ENCODE measurements around the gene HECTD4. TPM values are rescaled to one million over a fixed set of nuclear protein-coding genes. Genes with fewer than 3 reads are reported as not detected.

HECTD4 gene
- total and polyA plus RNA-seq, 2 donors (not counting 1 experiment from before 2014, with no cell fraction given), result 46.4 to 92.2 TPM

DNA sequence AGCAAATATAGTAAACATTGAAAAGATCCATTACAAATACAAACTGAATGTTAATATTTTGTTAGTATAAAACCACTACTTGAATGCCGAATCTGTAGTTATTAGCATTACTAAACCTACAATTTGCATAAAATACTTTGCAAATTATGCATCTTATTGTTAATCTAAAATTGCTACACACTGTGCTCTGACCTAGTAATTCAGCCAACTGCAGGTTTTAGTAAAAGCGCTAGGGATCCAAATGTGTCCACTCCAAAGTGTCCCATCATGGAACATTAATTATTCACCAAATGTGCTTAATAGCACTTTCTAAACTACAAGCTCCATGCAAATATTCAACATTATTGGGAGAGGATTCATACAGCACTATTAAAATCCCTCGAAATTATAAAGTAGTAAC lies 14.3 kb downstream of the HECTD4 start:
- H3K4me1 ChIP-seq (ENCODE audit: control insufficient read depth in 2 of 2, insufficient read depth in 2 of 2, low read length in 2 of 2), result peaks cover 0 to 3% of the 10 kb centered on the region in 2 donors
- no peak overlapping the region for H3K27ac ChIP-seq (ENCODE audit: low read length in 2 of 2)
- Mint-ChIP-seq H3K27ac (no peak overlapping the region), H3K4me3 (no peak overlapping the region), H3K4me1 (peaks cover 24% of the 10 kb centered on the region), H3K27me3 (no peaks in the 10 kb centered on the region), H3K9me3 (ENCODE audit: insufficient read depth) (no peaks in the 10 kb centered on the region)
- TF ChIP-seq EZH2 (IDR thresholded peaks at IDR 0.05; ENCODE audit: borderline replicate concordance, insufficient read depth, low read depth, low read length, poor library complexity, severe bottlenecking) (no peak), CTCF (IDR thresholded peaks at IDR 0.05) (no peak)
- H3K4me3 ChIP-seq (ENCODE audit: control extremely low read depth in 1 of 5, extremely low read depth in 1 of 5, insufficient read depth in 1 of 5, low read depth in 2 of 5, low read length in 4 of 5), result no peak overlapping the region
- WGBS (ENCODE audit: insufficient coverage), result no CpG with 5 or more reads among the region's 3 CpGs
- H3K79me2 ChIP-seq (ENCODE audit: control insufficient read depth, insufficient read depth, low read length), result peaks cover 92% of the 10 kb centered on the region
- H3K27me3 ChIP-seq (replicated peaks in 1 of 4; ENCODE audit: control extremely low read depth in 1 of 4, control insufficient read depth in 3 of 4, insufficient read depth in 4 of 4, low read length in 3 of 4), result no peaks in the 10 kb centered on the region
- no peaks in the 10 kb centered on the region for H3K9me3 ChIP-seq (ENCODE audit: control extremely low read depth in 1 of 3, control insufficient read depth in 2 of 3, insufficient read depth in 1 of 3, low read length in 2 of 3)
- ATAC-seq (ENCODE audit: low read depth) (no peak), DNase-seq (no peak)
- H3K36me3 ChIP-seq (replicated peaks in 1 of 2; ENCODE audit: control extremely low read depth in 1 of 2, control insufficient read depth in 1 of 2, extremely low read depth in 1 of 2, insufficient read depth in 2 of 2, low read length in 1 of 2), result no peaks in the 10 kb centered on the region
- POLR2A ChIA-PET, result interaction anchor here (0.6 kb wide), 1 partner anchor 55 kb away, joined by 4 read pairs; no protein-coding TSS in a partner anchor
- intact Hi-C loops (cut with micrococcal nuclease), result no loop called here
- H3K9ac ChIP-seq (ENCODE audit: low read length), result no peak overlapping the region
- H3K4me2 ChIP-seq (replicated peaks; ENCODE audit: low read depth, low read length, poor library complexity, severe bottlenecking), result no peak overlapping the region
- CTCF ChIA-PET, result no interaction called here
- peaks cover 45% of the 10 kb centered on the region for H4K20me1 ChIP-seq (ENCODE audit: control insufficient read depth, insufficient read depth, low read length, poor library complexity, severe bottlenecking)
- no peak overlapping the region for H2AFZ ChIP-seq (ENCODE audit: insufficient read depth, low read depth, low read length, poor library complexity, severe bottlenecking)

DNA sequence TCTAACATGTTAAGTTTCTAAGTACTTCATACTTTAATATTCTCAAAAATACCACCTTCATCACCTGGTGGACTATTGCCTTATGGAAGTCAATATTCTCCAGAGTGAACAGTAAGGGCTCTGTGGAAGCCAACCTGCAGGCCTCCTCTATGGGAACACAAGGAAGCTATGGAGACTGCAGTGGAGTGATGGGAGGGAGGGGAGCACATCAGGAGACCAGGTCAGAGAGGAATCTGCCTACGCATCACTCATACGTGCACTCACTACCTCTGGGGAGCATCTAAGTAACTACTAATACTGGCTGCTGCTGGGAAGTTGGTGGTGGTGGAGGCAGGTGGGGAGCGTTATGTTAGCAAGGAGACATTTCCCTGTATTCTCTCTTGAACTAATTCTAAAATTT lies 19.9 kb downstream of the HECTD4 start:
- peaks cover 94% of the 10 kb centered on the region for H3K79me2 ChIP-seq (ENCODE audit: control insufficient read depth, insufficient read depth, low read length)
- no peak overlapping the region for H3K9ac ChIP-seq (ENCODE audit: low read length)
- H2AFZ ChIP-seq (ENCODE audit: insufficient read depth, low read depth, low read length, poor library complexity, severe bottlenecking), result no peak overlapping the region
- Mint-ChIP-seq H3K27ac (no peak overlapping the region), H3K4me3 (no peak overlapping the region), H3K9me3 (ENCODE audit: insufficient read depth) (no peaks in the 10 kb centered on the region), H3K27me3 (no peaks in the 10 kb centered on the region), H3K4me1 (peaks cover 23% of the 10 kb centered on the region)
- no peak overlapping the region for H3K4me3 ChIP-seq (ENCODE audit: control extremely low read depth in 1 of 5, extremely low read depth in 1 of 5, insufficient read depth in 1 of 5, low read depth in 2 of 5, low read length in 4 of 5)
- H3K27me3 ChIP-seq (replicated peaks in 1 of 4; ENCODE audit: control extremely low read depth in 1 of 4, control insufficient read depth in 3 of 4, insufficient read depth in 4 of 4, low read length in 3 of 4), result no peaks in the 10 kb centered on the region
- no peak for ATAC-seq (ENCODE audit: low read depth)
- peaks cover under 1 to 6% of the 10 kb centered on the region in 2 donors for H3K4me1 ChIP-seq (ENCODE audit: control insufficient read depth in 2 of 2, insufficient read depth in 2 of 2, low read length in 2 of 2)
- intact Hi-C loops (cut with micrococcal nuclease), result no loop called here
- H3K27ac ChIP-seq (ENCODE audit: low read length in 2 of 2), result no peak overlapping the region
- POLR2A ChIA-PET, result no interaction called here
- CTCF ChIA-PET, result no interaction called here
- peaks cover 0 to 3% (median 0%) of the 10 kb centered on the region in 3 donors for H3K9me3 ChIP-seq (ENCODE audit: control extremely low read depth in 1 of 3, control insufficient read depth in 2 of 3, insufficient read depth in 1 of 3, low read length in 2 of 3)
- no peak for DNase-seq
- no peak for TF ChIP-seq EZH2 (IDR thresholded peaks at IDR 0.05; ENCODE audit: borderline replicate concordance, insufficient read depth, low read depth, low read length, poor library complexity, severe bottlenecking)
- TF ChIP-seq CTCF (IDR thresholded peaks at IDR 0.05), result no peak
- H3K36me3 ChIP-seq (replicated peaks in 1 of 2; ENCODE audit: control extremely low read depth in 1 of 2, control insufficient read depth in 1 of 2, extremely low read depth in 1 of 2, insufficient read depth in 2 of 2, low read length in 1 of 2), result no peaks in the 10 kb centered on the region
- H3K4me2 ChIP-seq (replicated peaks; ENCODE audit: low read depth, low read length, poor library complexity, severe bottlenecking), result no peak overlapping the region
- no CpG with 5 or more reads among the region's 3 CpGs for WGBS (ENCODE audit: insufficient coverage)
- peaks cover 14% of the 10 kb centered on the region for H4K20me1 ChIP-seq (ENCODE audit: control insufficient read depth, insufficient read depth, low read length, poor library complexity, severe bottlenecking)

Measured in B cell (primary cell).